GM18505 (cell line): ENCODE measurements around the gene IGFBPL1.
"Not testable (repeated sequence)": the region's sequence is repeated elsewhere in the genome, so short reads cannot be mapped to it uniquely, and the experiment has no call there.

Experiments used
- ATAC-seq: cut with Tn5 transposase; IDR thresholded peaks from one replicate; pipeline ENCODE4 v1.9.1; 2021; ENCODE audit not compliant: unreplicated experiment
- POLR2A ChIP-seq: IDR thresholded peaks from 4 replicates; pipeline ENCODE4 v1.6.1; 2011; ENCODE audit warnings: borderline replicate concordance; ENCODE audit not compliant: insufficient read depth, insufficient read length; ENCODE audit errors: extremely low read depth

IGFBPL1 gene

GRCh38 chr9:38401994-38402393, 22.3 kb downstream of the IGFBPL1 start:
- ATAC-seq = no peak
- TF ChIP-seq POLR2A = no peak

- ATAC-seq = not testable (repeated sequence)
Observed at GRCh38 chr9:38399191-38399590, 25.1 kb downstream of the IGFBPL1 start.

- TF ChIP-seq POLR2A = no peak
- no peak for ATAC-seq
Observed at GRCh38 chr9:38396371-38396671, 27.9 kb downstream of the IGFBPL1 start.

GRCh38 chr9:38395653-38396370, 28.4 kb downstream of the IGFBPL1 start:
- no peak for TF ChIP-seq POLR2A
- no peak for ATAC-seq

GRCh38 chr9:38394416-38394815, 29.8 kb downstream of the IGFBPL1 start:
- TF ChIP-seq POLR2A = no peak

GRCh38 chr9:38393128-38393796, 31.0 kb downstream of the IGFBPL1 start:
- ATAC-seq = no peak
- TF ChIP-seq POLR2A = no peak

More at GRCh38 chr9:38394416-38394815, 29.8 kb downstream of the IGFBPL1 start:
- no peak for ATAC-seq

- TF ChIP-seq POLR2A = peak; percentile 67
- peak; percentile 98 for ATAC-seq
Observed at GRCh38 chr9:38392235-38393127, 31.8 kb downstream of the IGFBPL1 start, which contains the start of gene ALDH1B1. Gene ALDH1B1, plus strand, starts transcription at chr9:38392702. Its CDS starts 3,047 bp downstream, at chr9:38395749.

- TF ChIP-seq POLR2A = no peak
- no peak for ATAC-seq
Observed at GRCh38 chr9:38391278-38392118, 32.8 kb downstream of the IGFBPL1 start.

- no peak for TF ChIP-seq POLR2A
- ATAC-seq = no peak
Observed at GRCh38 chr9:38390851-38391250, 33.4 kb downstream of the IGFBPL1 start.

- no peak for ATAC-seq
Observed at GRCh38 chr9:38390442-38390841, 33.8 kb downstream of the IGFBPL1 start.

GRCh38 chr9:38389313-38389712, 34.9 kb downstream of the IGFBPL1 start:
- no peak for ATAC-seq
- TF ChIP-seq POLR2A = no peak

More at GRCh38 chr9:38390442-38390841, 33.8 kb downstream of the IGFBPL1 start:
- no peak for TF ChIP-seq POLR2A

GRCh38 chr9:38388283-38389223, 35.7 kb downstream of the IGFBPL1 start:
- TF ChIP-seq POLR2A = no peak
- ATAC-seq = no peak

GRCh38 chr9:38387751-38388150, 36.5 kb downstream of the IGFBPL1 start:
- no peak for ATAC-seq
- no peak for TF ChIP-seq POLR2A
